ENCODE results near the gene PLOD1. TPM values are rescaled to one million over a fixed set of nuclear protein-coding genes. Genes with fewer than 3 reads are reported as not detected.

PLOD1 gene
- total and polyA plus RNA-seq, 2 of the 13 experiments (the other 11 are each of a cell fraction or from before 2014, with no cell fraction given): 70.1 to 318 TPM

GRCh38 chr1:11985851-11986250, 51.3 kb downstream of the PLOD1 start (continued):
- no peak for TF ChIP-seq GRHL1 (CRISPR knock-in tag; conservative IDR thresholded peaks at IDR 0.05)

- Histone ChIP-seq H3K4me3 (replicated peaks in 1 of 3; ENCODE audit: insufficient read depth in 1 of 3, low read depth in 2 of 3, low read length in 3 of 3) (no peak overlapping the region), H3K9me3 (ENCODE audit: low read length) (no peaks in the 10 kb centered on the region), H2AFZ (ENCODE audit: low read length) (no peak overlapping the region), H3K27me3 (ENCODE audit: control insufficient read depth in 1 of 2, insufficient read depth in 2 of 2, low read length in 2 of 2) (no peaks in the 10 kb centered on the region), H3K9ac (ENCODE audit: insufficient read depth, low read depth, low read length) (peak overlapping the region; percentile 59; the same call in 1 of the 2 replicates), H3K79me2 (ENCODE audit: insufficient read depth, low read length) (peaks cover 23% of the 10 kb centered on the region), H3K36me3 (replicated peaks in 1 of 2; ENCODE audit: control insufficient read depth in 1 of 2, insufficient read depth in 2 of 2, low read length in 2 of 2) (peaks cover 23 to 65% of the 10 kb centered on the region in 2 experiments), H3K27ac (ENCODE audit: extremely low read length, insufficient read depth, low read length) (peak overlapping the region; percentile 73), H3K4me1 (ENCODE audit: insufficient read depth, low read length) (peaks cover 53% of the 10 kb centered on the region), H3K4me2 (ENCODE audit: low read depth, low read length) (no peak overlapping the region), H4K20me1 (ENCODE audit: insufficient read depth, low read length) (no peaks in the 10 kb centered on the region; the same call in 1 of the 2 replicates)
- WGBS (ENCODE audit: low lambda C conversion rate): 97% methylated on average over 7 of the region's 7 CpGs
- in situ Hi-C loops (cut with HindIII; ENCODE audit: extremely low pct_ligation_motif_present, low pct_unique_long_range_greater_than_20kb) (no loop called here), intact Hi-C loops (cut with micrococcal nuclease; ENCODE audit: unreplicated experiment) (no loop called here)
- CTCF ChIA-PET (ENCODE audit: low intra/inter-chr PET ratio, low total read pairs): no interaction called here
- DNase-seq (ENCODE audit: low spot score): no peak
- ATAC-seq: no peak
- FAIRE-seq: no peak
- no TSS peak for BruUV-seq (replicated peaks)
- POLR2A ChIA-PET: interaction anchor here (0.9 to 3.4 kb wide), 5 partner anchors 8 to 81 kb away, joined by 4 to 33 read pairs (median 15); partner anchors contain the start of genes MFN2, MIIP and PLOD1
- TF ChIP-seq HDAC6 (IDR thresholded peaks at IDR 0.05; ENCODE audit: low read depth, low read length) (no peak), SIN3A (IDR thresholded peaks at IDR 0.05; ENCODE audit: borderline replicate concordance, low read depth, low read length) (no peak), ZBTB20 (CRISPR knock-in tag; IDR thresholded peaks at IDR 0.05; ENCODE audit: borderline replicate concordance, low read depth) (no peak), ATF7-NPFF (CRISPR knock-in tag; IDR thresholded peaks at IDR 0.05; ENCODE audit: low read depth) (no peak), ZBTB40 (IDR thresholded peaks at IDR 0.05) (no peak), ZBTB40 (CRISPR knock-in tag; IDR thresholded peaks at IDR 0.05) (no peak), ZSCAN31 (CRISPR knock-in tag; IDR thresholded peaks at IDR 0.05; ENCODE audit: low read depth) (no peak), CREB1 (IDR thresholded peaks at IDR 0.05) (no peak), CREB1 (CRISPR knock-in tag; IDR thresholded peaks at IDR 0.05) (no peak), NR3C1 (CRISPR knock-in tag; IDR thresholded peaks at IDR 0.05) (no peak), SMAD9 (CRISPR knock-in tag; IDR thresholded peaks at IDR 0.05) (no peak)
Measured at GRCh38 chr1:11989669-11990068, 55.2 kb downstream of the PLOD1 start.
